Calu3 (cell line): Measurements from ENCODE around the gene CBX3. TPM values are rescaled to one million over a fixed set of nuclear protein-coding genes. Genes with fewer than 3 reads are reported as not detected.
A peak's percentile ranks its signal among the peaks of the same experiment; 100 is the strongest.
"Not testable (repeated sequence)": the region's sequence is repeated elsewhere in the genome, so short reads cannot be mapped to it uniquely, and the experiment has no call there.

Source experiments
- BruUV-seq: library from RNA; stranded (reverse); fragments of 400-500 nt; replicated peaks from 2 replicates; lab custom pipeline; 2021; lab: Mats Ljungman, UMichigan
- CTCF ChIA-PET: fragments of 300-600 bp; sonication (Branson Sonifier 250); formaldehyde crosslinking; loops from one replicate; lab custom pipeline; 2022; ENCODE audit warnings: antibody characterized with exemption; lab: Charles Lee
- DNase-seq: peaks from one replicate; pipeline ENCODE4 v3.0.0; 2022
- H3K27ac Mint-ChIP-seq: one replicate; pipeline ENCODE4 v1.8.0; 2022; ENCODE audit warnings: mixed read lengths; ENCODE audit not compliant: unreplicated experiment
- H3K27me3 Mint-ChIP-seq: one replicate; pipeline ENCODE4 v1.8.0; 2022; ENCODE audit warnings: mixed read lengths; ENCODE audit not compliant: unreplicated experiment
- H3K36me3 Mint-ChIP-seq: one replicate; pipeline ENCODE4 v1.8.0; 2022; ENCODE audit warnings: mild to moderate bottlenecking, moderate library complexity, mixed read lengths; ENCODE audit not compliant: insufficient read depth, unreplicated experiment
- H3K4me1 Mint-ChIP-seq: one replicate; pipeline ENCODE4 v1.8.0; 2022; ENCODE audit warnings: mild to moderate bottlenecking, low read depth, mixed read lengths; ENCODE audit not compliant: unreplicated experiment
- H3K4me3 Mint-ChIP-seq: one replicate; pipeline ENCODE4 v1.8.0; 2022; ENCODE audit warnings: mild to moderate bottlenecking, low read depth, moderate library complexity, mixed read lengths; ENCODE audit not compliant: unreplicated experiment
- H3K9me3 Mint-ChIP-seq: one replicate; pipeline ENCODE4 v1.8.0; 2022; ENCODE audit warnings: low read depth, mixed read lengths; ENCODE audit not compliant: unreplicated experiment
- intact Hi-C: fragments of 100-400 bp; cut with micrococcal nuclease; formaldehyde crosslinking; loops from one replicate; pipeline ENCODE4 v1.10.0; 2022; ENCODE audit not compliant: unreplicated experiment
- total RNA-seq: library from RNA; stranded (reverse); gene quantifications from 2 replicates; pipeline ENCODE4 v1.2.3, GENCODE V29; 2022
- TF ChIP-seq, protein P1 (sequence below): fragments of 200-600 bp; IDR thresholded peaks from one replicate; pipeline ENCODE4 v1.8.0; 2022; ENCODE audit warnings: antibody characterized with exemption; ENCODE audit not compliant: unreplicated experiment

Gene CBX3
- total RNA-seq, 1 experiment from 2014 or later: 417 TPM

DNA sequence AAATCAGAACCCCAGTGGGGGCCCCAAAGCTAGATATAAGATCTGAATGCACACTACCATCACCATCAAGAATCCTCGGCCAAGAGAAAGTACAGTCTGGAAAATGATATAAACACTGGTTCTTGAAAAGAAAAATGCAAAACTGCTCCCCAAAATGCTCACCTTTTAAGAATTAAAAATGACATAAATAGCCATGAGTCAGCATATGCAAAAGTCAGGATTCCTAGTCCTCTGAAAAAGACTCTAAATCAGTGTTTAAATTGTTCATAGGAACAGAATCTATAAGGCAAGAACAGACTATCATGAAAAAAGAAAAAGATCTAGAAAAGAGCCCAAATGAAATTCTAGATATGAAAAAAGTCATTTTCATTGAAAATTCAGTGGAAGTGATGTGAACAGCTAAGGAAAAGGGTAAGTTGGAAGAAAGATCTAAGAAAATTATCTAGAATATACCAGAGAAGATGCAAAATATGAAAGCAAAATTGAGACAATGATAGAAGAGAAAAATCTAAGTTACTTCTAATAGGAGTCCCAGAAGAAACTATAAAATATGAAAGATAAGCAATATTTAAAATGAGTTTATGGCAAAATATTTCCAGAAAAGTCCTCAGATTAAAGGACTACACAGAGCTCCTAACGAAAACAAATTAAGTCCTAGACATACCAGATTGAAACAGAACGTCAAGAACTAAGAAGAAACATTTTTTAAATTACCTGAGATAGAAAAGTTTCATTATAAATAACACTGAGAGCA is 19.9 kb upstream of the CBX3 start:
- peak overlapping the region; percentile 41 for H3K27ac Mint-ChIP-seq
- H3K4me3 Mint-ChIP-seq: no peak overlapping the region
- no peak for DNase-seq
- no peaks in the 10 kb centered on the region for H3K9me3 Mint-ChIP-seq
- CTCF ChIA-PET: interaction anchor here (1.0 to 2.2 kb wide), 2 partner anchors 73 to 91 kb away, joined by 5 to 9 read pairs; no protein-coding TSS in a partner anchor
- intact Hi-C loops: loop anchor here (2.0 to 5.0 kb wide), 3 partner anchors 91 to 981 kb away; no protein-coding TSS in a partner anchor
- H3K27me3 Mint-ChIP-seq: no peaks in the 10 kb centered on the region
- BruUV-seq: no TSS peak
- peaks cover 95% of the 10 kb centered on the region for H3K36me3 Mint-ChIP-seq
- peaks cover 65% of the 10 kb centered on the region for H3K4me1 Mint-ChIP-seq
- TF ChIP-seq, protein P1, sequence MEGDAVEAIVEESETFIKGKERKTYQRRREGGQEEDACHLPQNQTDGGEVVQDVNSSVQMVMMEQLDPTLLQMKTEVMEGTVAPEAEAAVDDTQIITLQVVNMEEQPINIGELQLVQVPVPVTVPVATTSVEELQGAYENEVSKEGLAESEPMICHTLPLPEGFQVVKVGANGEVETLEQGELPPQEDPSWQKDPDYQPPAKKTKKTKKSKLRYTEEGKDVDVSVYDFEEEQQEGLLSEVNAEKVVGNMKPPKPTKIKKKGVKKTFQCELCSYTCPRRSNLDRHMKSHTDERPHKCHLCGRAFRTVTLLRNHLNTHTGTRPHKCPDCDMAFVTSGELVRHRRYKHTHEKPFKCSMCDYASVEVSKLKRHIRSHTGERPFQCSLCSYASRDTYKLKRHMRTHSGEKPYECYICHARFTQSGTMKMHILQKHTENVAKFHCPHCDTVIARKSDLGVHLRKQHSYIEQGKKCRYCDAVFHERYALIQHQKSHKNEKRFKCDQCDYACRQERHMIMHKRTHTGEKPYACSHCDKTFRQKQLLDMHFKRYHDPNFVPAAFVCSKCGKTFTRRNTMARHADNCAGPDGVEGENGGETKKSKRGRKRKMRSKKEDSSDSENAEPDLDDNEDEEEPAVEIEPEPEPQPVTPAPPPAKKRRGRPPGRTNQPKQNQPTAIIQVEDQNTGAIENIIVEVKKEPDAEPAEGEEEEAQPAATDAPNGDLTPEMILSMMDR: no peak

DNA sequence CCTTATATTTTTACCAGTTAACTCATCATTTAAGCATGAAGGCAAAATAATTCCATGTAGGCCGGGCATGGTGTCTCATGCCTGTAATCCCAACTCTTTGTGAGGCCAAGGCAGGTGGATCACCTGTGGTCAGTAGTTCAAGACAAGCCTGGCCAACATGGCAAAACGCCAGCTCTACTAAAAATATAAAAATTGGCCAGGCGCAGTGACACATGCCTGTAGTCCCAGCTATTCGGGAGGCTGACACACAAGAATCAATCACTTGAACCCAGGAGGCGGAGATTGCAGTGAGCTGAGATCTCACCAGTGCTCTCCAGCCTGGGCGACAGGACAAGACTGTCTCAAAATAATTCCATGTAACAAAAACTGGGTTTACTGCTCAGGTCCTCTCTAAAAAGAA is 19.3 kb upstream of the CBX3 start:
- H3K27ac Mint-ChIP-seq: peak overlapping the region; percentile 41
- DNase-seq: no peak

DNA sequence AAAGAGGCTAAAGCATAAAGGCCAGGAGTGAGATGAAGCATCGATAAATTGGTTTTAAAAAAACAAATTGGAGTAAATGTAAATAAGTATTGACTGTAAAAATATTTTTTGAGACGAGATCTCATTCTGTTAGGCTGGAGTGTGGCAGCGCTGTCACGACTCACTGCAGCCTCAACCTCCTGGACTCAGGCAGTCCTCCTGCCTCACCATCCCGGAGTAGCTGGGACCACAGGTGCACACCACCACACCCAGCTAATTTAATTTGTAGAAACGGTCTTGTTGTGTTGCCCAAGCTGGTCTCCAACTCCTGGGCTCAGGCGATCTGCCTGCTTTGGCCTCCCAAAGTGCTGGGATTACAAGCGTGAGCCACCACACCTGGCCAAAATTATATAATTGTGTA is 18.8 kb upstream of the CBX3 start:
- peak overlapping the region; percentile 41 for H3K27ac Mint-ChIP-seq
- peaks cover 72% of the 10 kb centered on the region for H3K4me1 Mint-ChIP-seq
- TF ChIP-seq, protein P1: no peak
- no peak for DNase-seq
- no peaks in the 10 kb centered on the region for H3K27me3 Mint-ChIP-seq
- H3K36me3 Mint-ChIP-seq: peaks cover 98% of the 10 kb centered on the region
- BruUV-seq: no TSS peak
- CTCF ChIA-PET: interaction anchor here (0.6 to 1.4 kb wide), 3 partner anchors 21 to 183 kb away, joined by 3 to 5 read pairs (median 3); no protein-coding TSS in a partner anchor
- H3K4me3 Mint-ChIP-seq: no peak overlapping the region
- intact Hi-C loops: loop anchor here (2.0 to 5.0 kb wide), 3 partner anchors 92 to 980 kb away; no protein-coding TSS in a partner anchor
- no peaks in the 10 kb centered on the region for H3K9me3 Mint-ChIP-seq

More for the DNA sequence above, 19.3 kb upstream of the CBX3 start:
- no TSS peak for BruUV-seq
- intact Hi-C loops: loop anchor here (2.0 to 5.0 kb wide), 3 partner anchors 91 to 980 kb away; no protein-coding TSS in a partner anchor
- TF ChIP-seq, protein P1: no peak
- CTCF ChIA-PET: interaction anchor here (0.6 to 1.0 kb wide), 2 partner anchors 21 to 73 kb away, joined by 3 to 5 read pairs; no protein-coding TSS in a partner anchor
- Mint-ChIP-seq H3K9me3 (no peaks in the 10 kb centered on the region), H3K27me3 (no peaks in the 10 kb centered on the region), H3K36me3 (peaks cover 98% of the 10 kb centered on the region), H3K4me3 (no peak overlapping the region), H3K4me1 (peaks cover 71% of the 10 kb centered on the region)

DNA sequence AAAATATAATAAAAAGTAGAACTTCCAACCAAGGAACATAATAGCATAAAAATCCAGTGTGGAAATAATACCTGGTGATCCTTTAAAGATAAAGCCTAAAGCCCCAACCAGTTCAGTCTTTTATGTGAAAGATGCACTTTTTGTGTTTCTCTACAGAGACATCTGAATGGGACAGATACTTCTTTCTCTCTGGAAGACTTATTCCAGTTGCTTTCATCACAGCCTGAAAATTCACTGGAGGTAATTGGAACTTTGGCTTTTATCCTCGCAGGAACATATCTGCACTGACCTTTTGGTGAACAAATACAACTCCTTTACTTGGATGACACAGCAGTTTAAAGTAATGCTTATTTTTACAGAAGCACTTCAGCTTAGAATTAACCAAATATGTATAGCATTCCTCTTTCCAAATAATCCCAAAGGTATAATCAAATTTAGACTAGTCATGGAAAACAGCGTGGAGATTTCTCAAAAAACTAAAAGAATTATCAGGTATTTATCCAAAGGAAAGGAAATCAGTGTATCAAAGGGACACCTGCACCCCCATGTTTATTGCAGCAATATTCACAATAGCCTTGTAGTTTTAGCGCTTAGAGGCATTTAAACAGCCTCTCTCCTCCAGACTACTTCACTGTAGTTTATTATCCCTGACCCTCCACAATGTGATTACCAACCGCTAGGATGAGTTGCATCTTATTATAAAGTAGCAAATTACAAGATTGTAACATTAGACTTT is 17.8 kb upstream of the CBX3 start:
- TF ChIP-seq, protein P1: no peak
- no peak for DNase-seq
- CTCF ChIA-PET: interaction anchor here (1.4 kb wide), 1 partner anchor 182 kb away, joined by 3 read pairs; no protein-coding TSS in a partner anchor
- Mint-ChIP-seq H3K27me3 (no peaks in the 10 kb centered on the region), H3K4me1 (peaks cover 70% of the 10 kb centered on the region), H3K9me3 (no peaks in the 10 kb centered on the region), H3K4me3 (peak overlapping the region; percentile 20), H3K27ac (peak overlapping the region; percentile 41), H3K36me3 (peaks cover 100% of the 10 kb centered on the region)
- no TSS peak for BruUV-seq
- intact Hi-C loops: loop anchor here (2.0 to 5.0 kb wide), 3 partner anchors 93 to 979 kb away; no protein-coding TSS in a partner anchor

DNA sequence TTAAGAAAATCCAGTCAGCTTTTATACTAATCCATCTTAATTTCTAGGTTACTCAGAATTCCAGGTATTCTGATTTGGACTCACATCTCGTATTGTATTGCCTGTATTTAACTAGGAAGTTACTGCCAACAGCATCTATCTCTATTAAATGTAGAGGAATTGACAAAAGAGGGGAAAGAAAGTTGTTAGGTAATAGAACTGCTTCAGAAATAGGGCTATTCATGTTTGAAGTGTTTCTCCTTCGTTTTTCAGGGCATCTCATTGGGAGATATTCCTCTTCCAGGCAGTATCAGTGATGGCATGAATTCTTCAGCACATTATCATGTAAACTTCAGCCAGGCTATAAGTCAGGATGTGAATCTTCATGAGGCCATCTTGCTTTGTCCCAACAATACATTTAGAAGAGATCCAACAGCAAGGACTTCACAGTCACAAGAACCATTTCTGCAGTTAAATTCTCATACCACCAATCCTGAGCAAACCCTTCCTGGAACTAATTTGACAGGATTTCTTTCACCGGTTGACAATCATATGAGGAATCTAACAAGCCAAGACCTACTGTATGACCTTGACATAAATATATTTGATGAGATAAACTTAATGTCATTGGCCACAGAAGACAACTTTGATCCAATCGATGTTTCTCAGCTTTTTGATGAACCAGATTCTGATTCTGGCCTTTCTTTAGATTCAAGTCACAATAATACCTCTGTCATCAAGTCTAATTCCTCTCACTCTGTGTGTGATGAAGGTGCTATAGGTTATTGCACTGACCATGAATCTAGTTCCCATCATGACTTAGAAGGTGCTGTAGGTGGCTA is 17.1 kb upstream of the CBX3 start:
- Mint-ChIP-seq H3K27ac (peak overlapping the region; percentile 41), H3K36me3 (peaks cover 100% of the 10 kb centered on the region), H3K4me1 (peaks cover 72% of the 10 kb centered on the region), H3K4me3 (peak overlapping the region; percentile 20)
- H3K27me3 Mint-ChIP-seq, CTCF ChIA-PET, H3K9me3 Mint-ChIP-seq, DNase-seq: not testable (repeated sequence)
- BruUV-seq: TSS peak; percentile 0
- intact Hi-C loops: loop anchor here (5.0 kb wide), 3 partner anchors 292 to 978 kb away; no protein-coding TSS in a partner anchor
